RWPE1 (cell line): ENCODE measurements around the gene ACIN1.

Experiments
- CTCF ChIA-PET: fragments of 350-600 bp; sonication (Branson Sonifier 250); formaldehyde crosslinking; extraction: SDS; loops from one replicate; lab custom pipeline; 2021; lab: Yijun Ruan, JAX
- POLR2A ChIA-PET: fragments of 400-600 bp; formaldehyde crosslinking; extraction: SDS; loops from one replicate; lab custom pipeline; 2020; ENCODE audit warnings: antibody characterized with exemption; ENCODE audit not compliant: low non-redundant PET; lab: Yijun Ruan, JAX
- DNase-seq: peaks from one replicate; pipeline ENCODE4 v3.0.0; 2012; ENCODE audit warnings: low spot score
- H3K27ac ChIP-seq: fragments of 450-650 bp; 2 replicates; pipeline ENCODE4 v1.5.1; 2017
- CTCF ChIP-seq: fragments of 450-650 bp; conservative IDR thresholded peaks from 2 replicates; pipeline ENCODE4 v1.5.1; 2017; ENCODE audit warnings: low read depth, mild to moderate bottlenecking

Gene ACIN1

GRCh38 chr14:23054000-23054811 lies 40.7 kb downstream of the ACIN1 start:
- DNase-seq: no peak
- ChIA-PET POLR2A (no interaction called here), CTCF (interaction anchor here (0.6 to 1.6 kb wide), 4 partner anchors 15 to 1837 kb away, joined by 3 to 5 read pairs (median 4); no protein-coding TSS in a partner anchor)
- TF ChIP-seq CTCF: no peak
- H3K27ac ChIP-seq: peak overlapping the region; percentile 23

GRCh38 chr14:23053426-23053825 lies 41.5 kb downstream of the ACIN1 start:
- CTCF ChIA-PET: interaction anchor here (0.6 kb wide), 1 partner anchor 1836 kb away, joined by 3 read pairs; no protein-coding TSS in a partner anchor
- POLR2A ChIA-PET: no interaction called here
- no peak for DNase-seq
- no peak for TF ChIP-seq CTCF
- H3K27ac ChIP-seq: peak overlapping the region; percentile 23

GRCh38 chr14:23052671-23053070 lies 42.3 kb downstream of the ACIN1 start:
- TF ChIP-seq CTCF: no peak
- CTCF ChIA-PET: interaction anchor here (1.1 kb wide), 1 partner anchor 88 kb away, joined by 3 read pairs; no protein-coding TSS in a partner anchor
- peak overlapping the region; percentile 46 for H3K27ac ChIP-seq
- no peak for DNase-seq
- POLR2A ChIA-PET: no interaction called here

GRCh38 chr14:23052182-23052623 lies 42.7 kb downstream of the ACIN1 start:
- ChIA-PET POLR2A (no interaction called here), CTCF (interaction anchor here (1.1 kb wide), 1 partner anchor 87 kb away, joined by 3 read pairs; no protein-coding TSS in a partner anchor)
- DNase-seq: no peak
- peak overlapping the region; percentile 46 for H3K27ac ChIP-seq
- no peak for TF ChIP-seq CTCF

- ChIA-PET POLR2A (no interaction called here), CTCF (interaction anchor here (0.7 to 1.1 kb wide), 3 partner anchors 69 to 87 kb away, joined by 3 read pairs; no protein-coding TSS in a partner anchor)
- no peak for DNase-seq
- H3K27ac ChIP-seq: peak overlapping the region; percentile 46
- no peak for TF ChIP-seq CTCF
Measured at GRCh38 chr14:23051141-23052057, 43.5 kb downstream of the ACIN1 start.

- POLR2A ChIA-PET: interaction anchor here (0.6 kb wide), 1 partner anchor 23 kb away, joined by 3 read pairs; no protein-coding TSS in a partner anchor
- CTCF ChIA-PET: interaction anchor here (1.7 kb wide), 1 partner anchor 9 kb away, joined by 6 read pairs; the partner anchor contains the start of gene CDH24
- DNase-seq: no peak
Measured at GRCh38 chr14:23049011-23049410, 45.9 kb downstream of the ACIN1 start.

More at GRCh38 chr14:23049011-23049410, 45.9 kb downstream of the ACIN1 start:
- H3K27ac ChIP-seq: no peak overlapping the region
- TF ChIP-seq CTCF: no peak
